Common myeloid progenitor, CD34-positive (primary cell): Measurements from ENCODE around the gene ZNF829. TPM values are rescaled to one million over a fixed set of nuclear protein-coding genes. Genes with fewer than 3 reads are reported as not detected.

Experiments
- CTCF ChIA-PET: fragments of 350-600 bp; sonication (Branson Sonifier 250); formaldehyde crosslinking; loops from one replicate; lab custom pipeline; 2021; ENCODE audit warnings: antibody characterized with exemption; lab: Charles Lee
- POLR2A ChIA-PET: fragments of 350-600 bp; sonication (Branson Sonifier 250); formaldehyde crosslinking; loops from one replicate; lab custom pipeline; 2021; ENCODE audit warnings: antibody characterized with exemption; lab: Charles Lee
- DNase-seq, 3 donors: peaks; one replicate each; pipeline versions ENCODE4 v3.0.0 to v3.0.0-alpha.2; 2013
- H3K27ac ChIP-seq, 2 experiments: 1 replicate in 1 of 2; 2 replicates in 1 of 2; pipeline ENCODE4 v1.7.0; 2013; ENCODE audit warnings: inconsistent platforms in 2 of 2, low read length in 2 of 2, mild to moderate bottlenecking in 2 of 2, low read depth in 1 of 2, moderate library complexity in 1 of 2; ENCODE audit not compliant: severe bottlenecking in 2 of 2, insufficient read depth in 1 of 2, poor library complexity in 1 of 2
- H3K27me3 ChIP-seq, 5 experiments: replicated peaks in 2 of 5; 1 replicate in 3 of 5; 2 replicates in 2 of 5; pipeline versions ENCODE4 v1.6.1 to v1.7.0; 2013; ENCODE audit warnings: low read length in 4 of 5, mild to moderate bottlenecking in 2 of 5, moderate library complexity in 2 of 5, inconsistent platforms in 1 of 5; ENCODE audit not compliant: insufficient read depth in 5 of 5, control insufficient read depth in 4 of 5
- H3K36me3 ChIP-seq, 4 experiments: 1 replicate in 2 of 4; 2 replicates in 2 of 4; pipeline versions ENCODE4 v1.6.1 to v1.7.0; 2013; ENCODE audit warnings: low read length in 3 of 4, control low read depth in 1 of 4, mild to moderate bottlenecking in 1 of 4; ENCODE audit not compliant: control insufficient read depth in 4 of 4, insufficient read depth in 4 of 4
- H3K4me1 ChIP-seq, 4 experiments: 1 replicate in 3 of 4; 2 replicates in 1 of 4; pipeline versions ENCODE4 v1.6.1 to v1.7.1; 2013; ENCODE audit warnings: low read length in 3 of 4, mild to moderate bottlenecking in 3 of 4, control low read depth in 1 of 4, inconsistent platforms in 1 of 4, moderate library complexity in 1 of 4; ENCODE audit not compliant: control insufficient read depth in 4 of 4, insufficient read depth in 4 of 4; ENCODE audit errors: control extremely low read depth in 1 of 4
- H3K4me3 ChIP-seq, 7 experiments: 1 replicate in 4 of 7; 2 replicates in 3 of 7; pipeline versions ENCODE4 v1.5.1 to v1.7.0; 2013; ENCODE audit warnings: mild to moderate bottlenecking in 7 of 7, low read length in 6 of 7, moderate library complexity in 6 of 7, inconsistent platforms in 2 of 7, low read depth in 2 of 7, control low read depth in 1 of 7; ENCODE audit not compliant: insufficient read depth in 4 of 7, control insufficient read depth in 1 of 7; ENCODE audit errors: extremely low read depth in 1 of 7
- H3K9me3 ChIP-seq, 5 experiments: 1 replicate in 4 of 5; 2 replicates in 1 of 5; pipeline versions ENCODE4 v1.6.1 to v1.7.1; 2013; ENCODE audit warnings: low read length in 4 of 5, mild to moderate bottlenecking in 2 of 5, inconsistent platforms in 1 of 5, low read depth in 1 of 5, moderate library complexity in 1 of 5; ENCODE audit not compliant: control insufficient read depth in 4 of 5, insufficient read depth in 2 of 5; ENCODE audit errors: control extremely low read depth in 1 of 5
- WGBS: methylation state at CpG from one replicate; pipeline ENCODE4 v1.1.5; 2013; ENCODE audit not compliant: insufficient coverage; 5-methylcytosine and 5-hydroxymethylcytosine counted together
- polyA plus RNA-seq: library from polyadenylated mRNA; unstranded; fragments of 120-200 nt; gene quantifications from one replicate; pipeline ENCODE4 v1.2.1, GENCODE V29; 2013

ZNF829 gene
- 3.2 TPM for polyA plus RNA-seq

GRCh38 chr19:36915992-36916830, at the start of gene ZNF829, which contains the start of gene ZNF568:
Gene ZNF829, minus strand, starts transcription at chr19:36916291. Its CDS starts 1,124 bp downstream, at chr19:36915167.
Gene ZNF568, plus strand, starts transcription at chr19:36916332. Its CDS starts 6,439 bp downstream, at chr19:36922771.
- POLR2A ChIA-PET, result no interaction called here
- H3K9me3 ChIP-seq, result peaks cover 3 to 38% (median 19%) of the 10 kb centered on the region in 5 experiments

GRCh38 chr19:36963280-36963679, 47.2 kb upstream of the ZNF829 start:
- no peak for DNase-seq
- peaks cover 5 to 57% (median 22%) of the 10 kb centered on the region in 5 experiments for H3K9me3 ChIP-seq
- H3K27ac ChIP-seq, result no peak overlapping the region
- H3K27me3 ChIP-seq, result no peaks in the 10 kb centered on the region
- no peak overlapping the region for H3K4me3 ChIP-seq
- H3K36me3 ChIP-seq, result peaks cover 0 to 13% (median 0%) of the 10 kb centered on the region in 4 experiments
- POLR2A ChIA-PET, result no interaction called here
- no peaks in the 10 kb centered on the region for H3K4me1 ChIP-seq
- 91% methylated on average over 1 of the region's 2 CpGs for WGBS
- CTCF ChIA-PET, result interaction anchor here (0.6 kb wide), 1 partner anchor 188 kb away, joined by 6 read pairs; no protein-coding TSS in a partner anchor

More at GRCh38 chr19:36915992-36916830, at the start of gene ZNF829, which contains the start of gene ZNF568:
- CTCF ChIA-PET, result interaction anchor here (0.6 kb wide), 1 partner anchor 253 kb away, joined by 3 read pairs; no protein-coding TSS in a partner anchor
- peak within 1 kb of the TSS; percentile 90 to 92 for H3K27ac ChIP-seq
- H3K27me3 ChIP-seq, result no peaks in the 10 kb centered on the region
- peaks cover 4 to 12% (median 6%) of the 10 kb centered on the region in 4 experiments for H3K4me1 ChIP-seq
- DNase-seq, result peak; percentile 97 to 99 (median 99)
- H3K36me3 ChIP-seq, result peaks cover 11 to 48% (median 31%) of the 10 kb centered on the region in 4 experiments
- under 1% methylated on average over 38 of the region's 57 CpGs for WGBS
- peak within 1 kb of the TSS; percentile 69 to 99 (median 88) for H3K4me3 ChIP-seq

DNA sequence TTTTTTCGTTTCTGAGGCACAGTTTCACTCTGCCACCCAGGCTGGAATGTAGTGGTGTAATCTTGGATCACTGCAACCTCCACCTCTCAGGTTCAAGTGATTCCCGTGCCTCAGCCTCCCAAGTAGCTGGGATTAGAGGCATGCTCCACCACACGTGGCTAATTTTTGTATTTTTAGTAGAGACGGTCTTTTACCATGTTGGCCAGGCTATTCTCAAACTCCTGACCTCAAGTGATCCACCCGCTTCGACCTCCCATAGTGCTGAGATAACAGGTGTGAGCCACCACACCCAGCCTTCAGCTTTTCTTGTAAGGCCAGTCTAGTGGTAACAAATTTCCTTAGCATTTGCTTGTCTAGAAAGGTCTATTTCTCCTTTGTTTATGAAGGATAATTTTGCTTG, 46.3 kb upstream of the ZNF829 start:
- H3K9me3 ChIP-seq, result peaks cover 6 to 53% (median 18%) of the 10 kb centered on the region in 5 experiments
- H3K36me3 ChIP-seq, result peaks cover 0 to 10% (median 0%) of the 10 kb centered on the region in 4 experiments
- ChIA-PET POLR2A (no interaction called here), CTCF (no interaction called here)
- no peak overlapping the region for H3K27ac ChIP-seq
- H3K4me3 ChIP-seq, result no peak overlapping the region
- no peak for DNase-seq
- H3K4me1 ChIP-seq, result no peaks in the 10 kb centered on the region
- WGBS, result no CpG with 5 or more reads among the region's 6 CpGs
- no peaks in the 10 kb centered on the region for H3K27me3 ChIP-seq

GRCh38 chr19:36950335-36951119, 34.4 kb upstream of the ZNF829 start:
- no peak overlapping the region for H3K27ac ChIP-seq
- WGBS, result 100% methylated on average over 2 of the region's 5 CpGs
- peaks cover 9 to 59% (median 27%) of the 10 kb centered on the region in 4 experiments for H3K36me3 ChIP-seq
- peak overlapping the region in 1 of 7 experiments; percentile 5 for H3K4me3 ChIP-seq
- ChIA-PET POLR2A (no interaction called here), CTCF (no interaction called here)
- H3K27me3 ChIP-seq, result no peaks in the 10 kb centered on the region
- no peaks in the 10 kb centered on the region for H3K4me1 ChIP-seq
- peaks cover 31 to 71% (median 37%) of the 10 kb centered on the region in 5 experiments for H3K9me3 ChIP-seq
- DNase-seq, result no peak

DNA sequence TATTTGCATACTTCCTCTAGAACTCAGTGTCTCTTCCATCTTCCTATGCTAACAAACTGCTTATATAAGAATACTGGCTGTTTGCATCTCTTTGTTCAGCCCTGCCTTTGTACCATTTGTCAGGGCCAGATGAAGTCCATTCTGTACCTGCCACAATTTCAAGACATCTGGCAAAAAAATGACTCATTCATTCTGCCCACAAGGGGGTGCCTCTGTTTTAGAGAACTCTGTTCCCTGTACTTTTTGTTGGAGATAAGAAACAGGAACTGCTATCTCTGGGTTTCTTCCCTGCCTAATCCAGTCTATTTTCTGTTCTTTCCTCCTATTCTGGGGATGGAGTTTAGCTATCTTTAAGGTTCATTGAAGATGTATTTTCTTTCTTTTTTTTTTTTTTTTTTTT, 23.1 kb upstream of the ZNF829 start:
- ChIA-PET CTCF (no interaction called here), POLR2A (no interaction called here)
- Histone ChIP-seq H3K4me3 (peak overlapping the region in 1 of 7 experiments; percentile 4), H3K9me3 (peaks cover 21 to 82% (median 24%) of the 10 kb centered on the region in 5 experiments), H3K27ac (no peak overlapping the region), H3K36me3 (peaks cover 33 to 78% (median 34%) of the 10 kb centered on the region in 4 experiments), H3K27me3 (no peaks in the 10 kb centered on the region), H3K4me1 (no peaks in the 10 kb centered on the region)
- no peak for DNase-seq

- POLR2A ChIA-PET, result no interaction called here
- no CpG with 5 or more reads among the region's 2 CpGs for WGBS
- CTCF ChIA-PET, result no interaction called here
Measured at GRCh38 chr19:36931684-36932083, 15.6 kb upstream of the ZNF829 start.

More at GRCh38 chr19:36931684-36932083, 15.6 kb upstream of the ZNF829 start:
- H3K27ac ChIP-seq, result no peak overlapping the region
- H3K36me3 ChIP-seq, result peaks cover 8 to 48% (median 17%) of the 10 kb centered on the region in 4 experiments
- DNase-seq, result no peak
- peaks cover 11 to 65% (median 31%) of the 10 kb centered on the region in 5 experiments for H3K9me3 ChIP-seq
- H3K4me3 ChIP-seq, result peak overlapping the region in 1 of 7 experiments; percentile 15
- no peaks in the 10 kb centered on the region for H3K4me1 ChIP-seq
- H3K27me3 ChIP-seq, result no peaks in the 10 kb centered on the region
